ENCODE measurements around the gene HPCAL1. TPM values are rescaled to one million over a fixed set of nuclear protein-coding genes. Genes with fewer than 3 reads are reported as not detected.

Gene HPCAL1
- polyA plus RNA-seq, 3 donors, result 30.0 to 44.2 (median 37.2) TPM

GRCh38 chr2:10327896-10328669 lies 25.4 kb downstream of the HPCAL1 start:
- no peak overlapping the region for H3K27ac ChIP-seq (ENCODE audit: low read depth, low read length)

GRCh38 chr2:10328670-10329579 lies 26.2 kb downstream of the HPCAL1 start:
- WGBS, 3 donors, result 82 to 90% (median 87%) methylated on average over 12 of the region's 12 CpGs
- no peak overlapping the region for H3K27ac ChIP-seq (ENCODE audit: low read depth, low read length)

More at GRCh38 chr2:10327896-10328669, 25.4 kb downstream of the HPCAL1 start:
- WGBS, 3 donors, result 73 to 86% (median 86%) methylated on average over 7 of the region's 7 CpGs

- 65 to 78% (median 70%) methylated on average over 6 of the region's 6 CpGs for WGBS, 3 donors
- H3K27ac ChIP-seq (ENCODE audit: low read depth, low read length), result no peak overlapping the region
Observed at GRCh38 chr2:10329580-10329879, 26.8 kb downstream of the HPCAL1 start.

- no peak overlapping the region for H3K27ac ChIP-seq (ENCODE audit: low read depth, low read length)
- WGBS, 3 donors, result 62 to 74% (median 66%) methylated on average over 21 of the region's 21 CpGs
Observed at GRCh38 chr2:10329880-10330699, 27.4 kb downstream of the HPCAL1 start.

- 54 to 75% (median 55%) methylated on average over 9 of the region's 9 CpGs for WGBS, 3 donors
- H3K27ac ChIP-seq (ENCODE audit: low read depth, low read length), result no peak overlapping the region
Observed at GRCh38 chr2:10330700-10331026, 28.0 kb downstream of the HPCAL1 start.

GRCh38 chr2:10331027-10331701 lies 28.5 kb downstream of the HPCAL1 start:
- no peak overlapping the region for H3K27ac ChIP-seq (ENCODE audit: low read depth, low read length)
- WGBS, 3 donors, result 28 to 77% (median 40%) methylated on average over 32 to 33 of the region's 33 CpGs

- WGBS, 3 donors, result 40 to 67% (median 51%) methylated on average over 11 of the region's 11 CpGs
- no peak overlapping the region for H3K27ac ChIP-seq (ENCODE audit: low read depth, low read length)
Observed at GRCh38 chr2:10331702-10332401, 29.1 kb downstream of the HPCAL1 start.

GRCh38 chr2:10332402-10333246 lies 29.9 kb downstream of the HPCAL1 start:
- H3K27ac ChIP-seq (ENCODE audit: low read depth, low read length), result no peak overlapping the region
- WGBS, 3 donors, result 47 to 63% (median 49%) methylated on average over 15 of the region's 15 CpGs

- WGBS, 3 donors, result 38 to 46% (median 44%) methylated on average over 5 of the region's 5 CpGs
- H3K27ac ChIP-seq (ENCODE audit: low read depth, low read length), result no peak overlapping the region
Observed at GRCh38 chr2:10333247-10333613, 30.5 kb downstream of the HPCAL1 start.

- no peak overlapping the region for H3K27ac ChIP-seq (ENCODE audit: low read depth, low read length)
- 84 to 88% (median 85%) methylated on average over 7 of the region's 7 CpGs for WGBS, 3 donors
Observed at GRCh38 chr2:10333966-10334365, 31.3 kb downstream of the HPCAL1 start.

GRCh38 chr2:10335046-10335840 lies 32.5 kb downstream of the HPCAL1 start:
- H3K27ac ChIP-seq (ENCODE audit: low read depth, low read length), result no peak overlapping the region
- 91 to 97% (median 92%) methylated on average over 9 of the region's 9 CpGs for WGBS, 3 donors

GRCh38 chr2:10336283-10336682 lies 33.6 kb downstream of the HPCAL1 start:
- WGBS, 3 donors, result 84 to 92% (median 91%) methylated on average over 4 of the region's 4 CpGs

GRCh38 chr2:10337449-10338269 lies 35.0 kb downstream of the HPCAL1 start:
- no peak overlapping the region for H3K27ac ChIP-seq (ENCODE audit: low read depth, low read length)
- WGBS, 3 donors, result 85 to 87% (median 86%) methylated on average over 16 of the region's 16 CpGs

More at GRCh38 chr2:10336283-10336682, 33.6 kb downstream of the HPCAL1 start:
- H3K27ac ChIP-seq (ENCODE audit: low read depth, low read length), result no peak overlapping the region

- WGBS, 3 donors, result 90 to 95% (median 95%) methylated on average over 16 of the region's 16 CpGs
- no peak overlapping the region for H3K27ac ChIP-seq (ENCODE audit: low read depth, low read length)
Observed at GRCh38 chr2:10338270-10339188, 35.8 kb downstream of the HPCAL1 start.

All from adipose tissue (tissue), 3 donors.